Endothelial cell (in vitro differentiated cells): ENCODE measurements around the gene HAND1. TPM values are rescaled to one million over a fixed set of nuclear protein-coding genes. Genes with fewer than 3 reads are reported as not detected.

Experiments used
- DNase-seq: peaks from one replicate; pipeline ENCODE4 v3.0.0; 2021; ENCODE audit warnings: low spot score
- H3K27ac Mint-ChIP-seq: one replicate; pipeline ENCODE4 v1.8.0; 2021; ENCODE audit warnings: mixed read lengths, inconsistent platforms; ENCODE audit not compliant: unreplicated experiment
- H3K27me3 Mint-ChIP-seq: one replicate; pipeline ENCODE4 v1.8.0; 2021; ENCODE audit warnings: mild to moderate bottlenecking, moderate library complexity, mixed read lengths, inconsistent platforms; ENCODE audit not compliant: unreplicated experiment
- H3K36me3 Mint-ChIP-seq: one replicate; pipeline ENCODE4 v1.8.0; 2021; ENCODE audit warnings: mild to moderate bottlenecking, low read depth, mixed read lengths, inconsistent platforms; ENCODE audit not compliant: unreplicated experiment
- H3K4me1 Mint-ChIP-seq: one replicate; pipeline ENCODE4 v1.8.0; 2021; ENCODE audit warnings: mild to moderate bottlenecking, mixed read lengths, inconsistent platforms; ENCODE audit not compliant: unreplicated experiment
- H3K4me3 Mint-ChIP-seq: one replicate; pipeline ENCODE4 v1.8.0; 2021; ENCODE audit warnings: mild to moderate bottlenecking, mixed read lengths, inconsistent platforms; ENCODE audit not compliant: unreplicated experiment
- H3K9me3 Mint-ChIP-seq: one replicate; pipeline ENCODE4 v1.8.0; 2021; ENCODE audit warnings: mixed read lengths, inconsistent platforms; ENCODE audit not compliant: unreplicated experiment
- total RNA-seq: library from RNA; stranded (reverse); fragmentation: NEBNext Ultra II Directional; extraction: Animal tissue kit (Norgen Biotek cat#: 25700); gene quantifications from one replicate; pipeline ENCODE4 v1.2.1, GENCODE V29; 2021; ENCODE audit not compliant: unreplicated experiment
- TF ChIP-seq, protein P1 (sequence below): fragments of 200-600 bp; sonication (generic); IDR thresholded peaks from one replicate; pipeline ENCODE4 v1.5.0; 2021; ENCODE audit warnings: antibody characterized with exemption; ENCODE audit not compliant: unreplicated experiment

Gene HAND1
- total RNA-seq, 1 donor from 2014 or later: 0.95 TPM

DNA sequence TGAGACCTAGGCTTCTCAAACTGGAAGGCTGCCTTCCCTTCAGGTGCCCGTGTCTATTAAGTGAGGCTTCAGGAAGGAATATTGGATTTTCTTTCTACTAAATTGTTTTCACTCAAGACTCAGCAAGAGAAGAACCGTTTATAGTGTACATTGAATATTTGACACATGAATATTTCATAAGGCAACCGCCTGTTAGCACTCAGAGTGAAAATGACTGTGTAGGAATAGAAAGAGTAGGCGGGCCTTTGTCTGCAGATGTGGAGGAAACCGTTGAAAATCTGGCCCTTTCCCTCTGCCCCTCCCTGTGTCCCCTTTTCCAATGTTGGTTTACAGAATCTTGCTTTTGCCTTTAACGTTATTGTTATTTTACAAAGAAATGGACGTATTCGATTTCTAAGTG, 26.1 kb downstream of the HAND1 start:
- Mint-ChIP-seq H3K27ac (no peak overlapping the region), H3K27me3 (peaks cover 2% of the 10 kb centered on the region), H3K4me3 (no peak overlapping the region), H3K4me1 (peaks cover 23% of the 10 kb centered on the region), H3K9me3 (no peaks in the 10 kb centered on the region), H3K36me3 (peaks cover 24% of the 10 kb centered on the region)
- TF ChIP-seq, protein P1, sequence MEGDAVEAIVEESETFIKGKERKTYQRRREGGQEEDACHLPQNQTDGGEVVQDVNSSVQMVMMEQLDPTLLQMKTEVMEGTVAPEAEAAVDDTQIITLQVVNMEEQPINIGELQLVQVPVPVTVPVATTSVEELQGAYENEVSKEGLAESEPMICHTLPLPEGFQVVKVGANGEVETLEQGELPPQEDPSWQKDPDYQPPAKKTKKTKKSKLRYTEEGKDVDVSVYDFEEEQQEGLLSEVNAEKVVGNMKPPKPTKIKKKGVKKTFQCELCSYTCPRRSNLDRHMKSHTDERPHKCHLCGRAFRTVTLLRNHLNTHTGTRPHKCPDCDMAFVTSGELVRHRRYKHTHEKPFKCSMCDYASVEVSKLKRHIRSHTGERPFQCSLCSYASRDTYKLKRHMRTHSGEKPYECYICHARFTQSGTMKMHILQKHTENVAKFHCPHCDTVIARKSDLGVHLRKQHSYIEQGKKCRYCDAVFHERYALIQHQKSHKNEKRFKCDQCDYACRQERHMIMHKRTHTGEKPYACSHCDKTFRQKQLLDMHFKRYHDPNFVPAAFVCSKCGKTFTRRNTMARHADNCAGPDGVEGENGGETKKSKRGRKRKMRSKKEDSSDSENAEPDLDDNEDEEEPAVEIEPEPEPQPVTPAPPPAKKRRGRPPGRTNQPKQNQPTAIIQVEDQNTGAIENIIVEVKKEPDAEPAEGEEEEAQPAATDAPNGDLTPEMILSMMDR: no peak
- DNase-seq: no peak

DNA sequence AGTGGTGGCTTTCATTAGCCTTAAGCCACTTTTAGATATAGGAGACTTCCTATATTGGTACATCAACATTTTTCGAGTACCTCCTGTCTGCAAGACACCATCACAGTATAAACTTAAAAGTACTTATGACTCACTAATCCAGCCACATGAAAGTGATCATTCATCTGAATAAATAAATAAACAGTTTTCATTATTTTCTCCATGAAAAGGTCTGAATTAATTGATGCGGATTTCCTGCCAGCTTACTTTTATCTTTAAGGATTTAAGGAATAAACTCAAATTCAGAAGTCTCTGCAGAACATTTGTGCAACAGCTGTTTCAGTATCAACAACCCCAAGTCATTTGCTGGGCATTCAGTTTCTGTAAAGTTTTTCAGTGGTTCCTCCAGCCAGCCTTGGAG, 28.2 kb downstream of the HAND1 start:
- Mint-ChIP-seq H3K27me3 (peaks cover 4% of the 10 kb centered on the region), H3K27ac (no peak overlapping the region), H3K4me1 (peaks cover 20% of the 10 kb centered on the region), H3K4me3 (no peak overlapping the region), H3K9me3 (no peaks in the 10 kb centered on the region), H3K36me3 (peaks cover 21% of the 10 kb centered on the region)
- TF ChIP-seq, protein P1: no peak
- no peak for DNase-seq

DNA sequence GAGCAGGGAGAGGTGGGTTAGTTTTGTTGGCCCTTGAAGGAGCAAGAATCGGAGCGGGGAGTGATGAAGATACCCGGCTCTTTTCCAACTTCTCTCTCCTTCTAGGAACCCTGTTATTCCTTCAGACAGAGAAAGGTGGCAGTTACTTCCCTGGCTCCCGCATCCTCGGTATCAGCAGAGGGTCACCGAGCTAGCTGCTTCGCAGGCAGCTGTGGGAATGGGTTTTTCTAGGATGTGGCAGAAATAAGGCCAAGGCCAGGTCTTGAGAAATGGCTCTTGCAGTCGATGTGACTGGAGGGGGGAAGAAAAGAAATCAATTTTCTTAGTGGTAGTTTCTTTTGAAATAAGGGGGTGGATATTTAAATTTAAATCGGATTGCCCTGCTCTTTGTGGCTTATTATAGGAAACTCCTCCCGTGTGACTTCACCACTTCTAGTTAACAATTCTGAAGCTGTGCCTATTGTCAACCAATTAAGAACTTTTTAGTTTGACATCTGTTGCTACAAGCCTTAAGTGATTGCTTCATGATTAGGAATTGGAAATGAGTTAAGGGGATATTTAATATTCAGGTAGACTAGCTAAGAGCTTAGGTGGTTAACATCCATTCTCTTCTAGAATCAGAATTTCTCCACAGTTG, 30.8 kb downstream of the HAND1 start:
- Mint-ChIP-seq H3K4me1 (peaks cover 23% of the 10 kb centered on the region), H3K9me3 (no peaks in the 10 kb centered on the region), H3K27ac (no peak overlapping the region), H3K27me3 (peaks cover 3% of the 10 kb centered on the region), H3K4me3 (peak overlapping the region; percentile 93), H3K36me3 (peaks cover 7% of the 10 kb centered on the region)
- TF ChIP-seq, protein P1: no peak
- DNase-seq: no peak

DNA sequence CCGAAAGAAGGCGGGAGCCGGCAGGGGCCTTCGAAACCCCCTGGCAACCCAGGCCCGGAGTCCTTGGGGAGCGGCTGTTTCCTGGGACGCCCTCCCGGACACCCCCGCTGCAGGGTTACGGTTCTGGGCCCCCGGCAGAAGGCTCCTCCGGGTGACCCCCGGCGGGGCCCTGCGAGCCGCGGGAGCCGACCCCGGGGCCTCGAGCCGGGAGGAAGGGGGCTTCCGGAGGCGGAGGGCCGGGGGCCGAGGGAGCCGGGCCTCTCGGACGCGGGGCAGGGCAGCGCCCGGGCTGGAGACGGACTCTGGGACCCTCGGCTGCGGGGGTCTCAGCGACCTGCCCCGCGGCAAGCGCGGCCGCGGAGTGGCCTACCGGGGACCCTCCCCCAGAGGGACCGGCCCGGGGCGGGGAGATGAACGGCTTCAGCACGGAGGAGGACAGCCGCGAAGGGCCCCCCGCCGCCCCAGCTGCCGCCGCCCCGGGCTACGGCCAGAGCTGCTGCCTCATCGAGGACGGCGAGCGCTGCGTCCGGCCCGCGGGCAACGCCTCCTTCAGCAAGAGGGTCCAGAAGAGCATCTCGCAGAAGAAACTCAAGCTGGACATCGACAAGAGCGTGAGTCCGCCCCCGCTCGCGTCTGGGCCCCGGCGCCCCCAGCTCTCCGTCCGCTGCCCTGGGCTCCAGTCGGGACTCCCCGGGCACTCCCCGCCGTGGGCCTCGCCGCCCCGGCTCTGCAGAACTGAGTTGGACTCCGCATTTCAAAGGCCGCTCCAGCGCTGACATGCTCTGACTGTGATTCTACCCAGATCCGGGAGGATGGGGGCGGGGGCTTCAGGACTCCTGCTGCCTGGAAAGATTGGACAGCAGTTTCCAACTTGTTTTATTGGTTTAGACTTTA, 31.6 kb downstream of the HAND1 start:
- TF ChIP-seq, protein P1: no peak
- peak; percentile 62 for DNase-seq
- Mint-ChIP-seq H3K27ac (no peak overlapping the region), H3K9me3 (no peaks in the 10 kb centered on the region), H3K4me1 (peaks cover 23% of the 10 kb centered on the region), H3K4me3 (peak overlapping the region; percentile 93), H3K27me3 (peaks cover 3% of the 10 kb centered on the region), H3K36me3 (peaks cover 5% of the 10 kb centered on the region)
